Thymus (tissue), 11 donors: Measurements from ENCODE around the gene HMGCL. TPM values are rescaled to one million over a fixed set of nuclear protein-coding genes. Genes with fewer than 3 reads are reported as not detected.
"Not testable (repeated sequence)": the region's sequence is repeated elsewhere in the genome, so short reads cannot be mapped to it uniquely, and the experiment has no call there.

Experiments
- DNase-seq, 9 donors: peaks; one replicate each; pipeline ENCODE4 v3.0.0-alpha.2; 2013; ENCODE audit warnings: low spot score in 9 of 9, low read depth in 6 of 9, missing footprints in 1 of 9
- H3K27ac ChIP-seq, 2 donors: one replicate each; pipeline ENCODE4 v1.5.1; 2013; ENCODE audit warnings: control low read depth in 1 of 2, low read depth in 1 of 2, low read length in 1 of 2, mild to moderate bottlenecking in 1 of 2, moderate library complexity in 1 of 2
- H3K27me3 ChIP-seq, 2 donors: one replicate each; pipeline ENCODE4 v1.5.1; 2013; ENCODE audit warnings: low read length in 1 of 2; ENCODE audit not compliant: control insufficient read depth in 2 of 2, insufficient read depth in 1 of 2
- H3K36me3 ChIP-seq, 2 donors: one replicate each; pipeline ENCODE4 v1.5.1; 2013; ENCODE audit warnings: low read length in 1 of 2, mild to moderate bottlenecking in 1 of 2, moderate library complexity in 1 of 2; ENCODE audit not compliant: control insufficient read depth in 2 of 2, insufficient read depth in 2 of 2
- H3K4me1 ChIP-seq, 2 donors: one replicate each; pipeline ENCODE4 v1.5.1; 2013; ENCODE audit warnings: low read length in 2 of 2; ENCODE audit not compliant: control insufficient read depth in 2 of 2, insufficient read depth in 2 of 2
- H3K4me3 ChIP-seq, 2 donors: one replicate each; pipeline ENCODE4 v1.5.1; 2013; ENCODE audit warnings: low read length in 2 of 2, control low read depth in 1 of 2, mild to moderate bottlenecking in 1 of 2
- H3K9me3 ChIP-seq, 2 donors: one replicate each; pipeline ENCODE4 v1.5.1; 2013; ENCODE audit warnings: low read length in 1 of 2, mild to moderate bottlenecking in 1 of 2; ENCODE audit not compliant: control insufficient read depth in 2 of 2, insufficient read depth in 1 of 2
- WGBS: extraction: QIAGEN DNeasy Blood & Tissue Kit; methylation state at CpG from one replicate; pipeline ENCODE4 v1.1.7; 2013; 5-methylcytosine and 5-hydroxymethylcytosine counted together
- polyA plus RNA-seq: library from polyadenylated mRNA; stranded (reverse); fragments of 200-250 nt; gene quantifications from one replicate; pipeline ENCODE4 v1.2.3, GENCODE V29; 2013
- total RNA-seq: library from RNA; stranded (reverse); fragments of 120-200 nt; gene quantifications from one replicate; pipeline ENCODE4 v1.2.4, GENCODE V29; 2013
- donor health status: healthy.

HMGCL gene
- total and polyA plus RNA-seq, 2 donors, result 34.2 to 41.6 TPM

DNA sequence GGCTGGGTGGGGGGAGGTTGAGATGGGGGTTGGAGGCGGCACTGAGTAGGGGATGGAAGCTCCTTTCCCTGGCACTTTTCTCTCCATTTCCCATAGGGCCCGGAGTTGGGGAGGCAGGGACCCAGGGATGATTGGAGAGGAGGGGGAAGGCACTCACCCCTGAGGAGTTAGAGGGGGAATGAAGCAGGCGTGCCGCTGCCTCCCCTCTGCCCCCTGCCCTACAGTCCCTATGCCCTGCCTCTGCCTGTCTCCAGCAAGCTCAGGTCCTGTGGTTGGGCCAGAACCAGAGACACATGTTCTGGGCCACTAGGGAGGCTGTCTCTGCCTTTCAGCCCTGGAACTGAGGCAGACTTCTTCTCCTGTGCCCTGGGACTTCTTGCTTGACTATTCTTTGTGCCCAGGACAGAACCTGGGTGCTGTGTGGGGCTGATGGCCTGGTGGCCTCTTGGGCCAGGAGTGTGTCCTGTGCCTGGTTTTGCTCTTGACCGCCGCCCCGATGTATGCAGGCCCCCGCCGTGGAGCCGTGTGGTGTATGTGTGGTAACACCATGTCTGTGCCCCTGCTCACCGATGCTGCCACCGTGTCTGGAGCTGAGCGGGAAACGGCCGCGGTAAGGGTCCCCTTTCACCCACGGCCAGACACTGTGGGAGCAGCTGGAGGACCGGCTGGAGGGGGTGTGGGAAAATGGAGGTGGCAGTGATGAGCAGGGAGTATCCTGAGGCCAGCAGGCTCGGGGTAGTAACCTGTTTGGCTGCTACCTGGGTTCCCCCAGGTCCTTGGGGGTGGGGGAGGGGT, 32.9 kb downstream of the HMGCL start:
- no peak for DNase-seq
- Histone ChIP-seq H3K9me3 (peaks cover 0 to 4% of the 10 kb centered on the region in 2 donors), H3K4me1 (peaks cover 13 to 27% of the 10 kb centered on the region in 2 donors), H3K36me3 (peaks cover 43 to 45% of the 10 kb centered on the region in 2 donors), H3K4me3 (peak overlapping the region; percentile 17 to 87), H3K27ac (peak overlapping the region in 1 of 2 donors; percentile 25), H3K27me3 (no peaks in the 10 kb centered on the region)
- WGBS, result 95% methylated on average over 19 of the region's 19 CpGs

DNA sequence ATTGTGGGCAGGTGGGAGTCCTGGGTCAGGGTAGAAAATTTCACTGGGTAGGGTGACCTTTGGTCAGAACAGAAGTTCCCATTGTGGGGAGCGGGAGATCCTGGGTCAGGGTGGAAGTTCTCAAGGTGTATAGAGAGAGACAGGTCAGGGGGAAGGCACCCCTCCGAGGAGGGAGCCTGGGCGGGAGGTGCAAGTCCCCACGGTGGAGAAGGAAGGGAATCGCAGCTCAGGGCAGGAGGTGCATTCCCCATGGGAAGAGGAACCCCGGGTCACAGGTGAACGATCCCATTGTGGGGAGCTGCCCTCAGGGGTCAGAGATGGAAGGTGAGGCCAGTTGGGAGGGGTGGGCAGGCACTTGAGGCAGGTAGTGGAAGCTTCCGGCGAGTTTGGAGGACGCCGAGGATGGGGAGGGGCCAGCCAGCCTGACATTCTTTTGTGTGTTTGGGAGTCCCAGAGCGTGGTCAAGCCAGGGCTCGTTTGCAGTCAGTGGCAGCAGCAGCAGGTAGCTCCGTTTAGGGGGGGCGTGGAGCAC, 33.6 kb downstream of the HMGCL start:
- H3K36me3 ChIP-seq, result peaks cover 43% of the 10 kb centered on the region in 2 donors

DNA sequence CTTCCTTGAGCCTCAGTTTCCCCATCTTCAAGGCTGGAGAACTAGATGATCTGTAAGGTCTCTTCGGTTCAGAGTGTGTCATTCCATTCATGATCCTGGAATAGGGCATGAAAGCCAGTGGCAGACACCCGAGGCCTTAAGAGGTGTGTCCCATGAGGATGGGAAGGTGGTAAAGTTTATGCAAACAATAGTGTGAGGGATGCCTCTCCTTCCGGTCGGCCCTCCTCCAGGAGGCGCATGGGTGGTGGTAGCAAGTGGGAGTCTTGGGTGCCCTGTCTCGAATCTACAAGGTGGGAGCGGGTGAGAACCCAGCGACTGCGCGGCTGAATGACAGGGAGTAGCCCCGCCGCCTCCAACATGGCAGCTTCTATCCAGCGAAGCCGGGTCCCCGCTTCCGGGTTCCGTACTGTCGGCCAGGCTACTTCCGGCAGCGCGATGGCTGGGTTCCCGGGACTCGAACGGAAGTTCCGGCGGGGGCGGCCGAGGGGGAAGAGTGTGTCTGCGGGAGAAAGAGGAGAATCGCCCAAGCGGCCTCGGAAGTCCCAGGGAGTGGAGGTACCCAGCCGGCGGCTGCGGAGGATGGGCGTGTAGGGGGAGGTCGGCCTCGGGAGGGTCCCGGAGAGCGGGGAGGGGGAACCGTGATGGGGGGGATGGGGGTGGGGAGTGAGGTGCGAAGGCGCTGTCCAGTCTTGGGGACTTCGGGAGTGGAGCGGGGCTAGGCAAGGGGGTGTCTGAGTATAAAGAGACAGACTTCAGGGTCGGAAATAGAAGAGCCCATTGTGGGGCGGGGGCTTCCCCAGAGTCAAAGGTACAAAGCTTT, 34.3 kb downstream of the HMGCL start, which contains the start of gene LYPLA2:
Gene LYPLA2, plus strand, starts transcription at position 450 of the 820 bp plus-strand sequence. CDS start 1,538 bp downstream, outside the sequence.
- DNase-seq, result peak; percentile 56 to 90 (median 75)
- Histone ChIP-seq H3K4me1 (peaks cover 13 to 27% of the 10 kb centered on the region in 2 donors), H3K36me3 (peaks cover 40 to 45% of the 10 kb centered on the region in 2 donors), H3K27ac (peak within 1 kb of the TSS; percentile 58 to 82), H3K4me3 (peak within 1 kb of the TSS; percentile 83 to 87), H3K27me3 (no peaks in the 10 kb centered on the region), H3K9me3 (peaks cover 0 to 4% of the 10 kb centered on the region in 2 donors)
- 2% methylated on average over 47 of the region's 47 CpGs for WGBS

More for the DNA sequence above, 33.6 kb downstream of the HMGCL start:
- WGBS, result 3% methylated on average over 15 of the region's 15 CpGs
- Histone ChIP-seq H3K4me3 (peak overlapping the region; percentile 83 to 87), H3K4me1 (peaks cover 13 to 27% of the 10 kb centered on the region in 2 donors), H3K9me3 (peaks cover 0 to 4% of the 10 kb centered on the region in 2 donors), H3K27ac (peak overlapping the region; percentile 58 to 82), H3K27me3 (no peaks in the 10 kb centered on the region)
- peak in 2 of 9 donors; percentile 21 to 47 for DNase-seq

DNA sequence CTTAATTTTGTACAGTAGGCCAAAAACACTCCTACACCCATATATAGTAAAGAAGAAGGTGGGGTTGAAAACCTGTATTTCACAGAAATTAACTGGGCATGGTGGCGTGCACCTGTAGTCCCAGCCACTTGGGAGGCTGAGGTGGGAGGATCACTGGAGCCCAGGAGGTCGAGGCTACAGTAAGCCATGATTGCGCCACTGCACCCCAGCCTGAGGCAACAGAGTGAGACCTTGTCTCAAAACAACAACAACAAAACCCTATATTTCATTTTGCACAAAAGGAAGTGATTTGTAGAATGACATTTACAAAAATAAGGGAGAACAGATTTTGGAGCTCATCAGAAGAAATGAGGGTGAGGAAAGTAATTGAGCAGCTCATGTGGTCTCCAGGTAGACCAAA, 36.5 kb downstream of the HMGCL start:
- Histone ChIP-seq H3K27ac (no peak overlapping the region), H3K4me3 (no peak overlapping the region), H3K4me1 (peaks cover 13 to 27% of the 10 kb centered on the region in 2 donors), H3K27me3 (no peaks in the 10 kb centered on the region), H3K9me3 (peaks cover 0 to 4% of the 10 kb centered on the region in 2 donors), H3K36me3 (peaks cover 27 to 47% of the 10 kb centered on the region in 2 donors)
- DNase-seq, result no peak
- 96% methylated on average over 3 of the region's 3 CpGs for WGBS

DNA sequence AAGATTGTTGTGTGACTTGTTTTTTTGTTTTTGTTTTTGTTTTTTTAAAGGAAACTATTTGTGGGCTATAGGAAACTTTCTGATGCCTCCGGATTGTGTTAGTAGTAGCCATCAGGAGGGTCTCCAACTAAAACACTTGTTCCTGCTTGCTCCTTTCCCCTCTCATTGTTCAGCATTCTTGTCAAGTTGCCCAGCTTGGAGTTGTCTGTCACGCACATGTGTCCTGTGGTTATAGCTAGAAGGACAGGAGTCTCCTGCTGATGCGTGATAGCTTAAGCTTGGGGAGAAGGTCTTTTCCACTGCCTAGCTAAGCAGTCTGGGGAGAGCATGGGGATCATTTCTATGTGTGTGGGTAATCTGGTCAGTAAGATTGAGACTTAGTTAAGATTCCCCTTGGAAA, 37.5 kb downstream of the HMGCL start:
- WGBS, result 96% methylated on average over 3 of the region's 3 CpGs

DNA sequence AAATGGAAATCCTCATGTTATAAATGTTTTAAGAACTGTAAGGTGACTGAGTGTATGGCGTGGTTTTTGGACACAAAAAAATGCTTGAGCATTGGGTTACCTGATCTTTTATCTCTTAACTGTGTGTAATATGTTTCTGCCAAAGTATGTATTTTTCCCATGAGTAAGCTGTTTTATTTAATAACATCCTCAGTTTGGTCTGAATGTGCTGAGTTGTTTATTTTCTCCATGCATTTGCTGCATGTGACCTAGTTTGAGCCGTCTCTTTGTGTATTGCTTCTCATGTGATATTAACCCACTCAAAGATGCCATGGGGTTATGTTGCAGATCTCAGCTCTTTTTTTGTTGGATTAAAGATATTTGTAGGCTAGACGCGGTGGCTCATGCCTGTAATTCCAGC, 40.4 kb downstream of the HMGCL start:
- Histone ChIP-seq H3K27ac (no peak overlapping the region), H3K36me3 (peaks cover 19 to 52% of the 10 kb centered on the region in 2 donors), H3K9me3 (no peaks in the 10 kb centered on the region), H3K4me3 (no peak overlapping the region), H3K4me1 (peaks cover 0 to 2% of the 10 kb centered on the region in 2 donors), H3K27me3 (no peaks in the 10 kb centered on the region)
- DNase-seq, result no peak
- 95% methylated on average over 4 of the region's 4 CpGs for WGBS

More for the DNA sequence above, 37.5 kb downstream of the HMGCL start:
- Histone ChIP-seq H3K27me3 (no peaks in the 10 kb centered on the region), H3K36me3 (peaks cover 19 to 43% of the 10 kb centered on the region in 2 donors), H3K4me1 (peaks cover 13 to 18% of the 10 kb centered on the region in 2 donors), H3K9me3 (peaks cover 0 to 4% of the 10 kb centered on the region in 2 donors), H3K4me3 (no peak overlapping the region), H3K27ac (no peak overlapping the region)
- no peak for DNase-seq

DNA sequence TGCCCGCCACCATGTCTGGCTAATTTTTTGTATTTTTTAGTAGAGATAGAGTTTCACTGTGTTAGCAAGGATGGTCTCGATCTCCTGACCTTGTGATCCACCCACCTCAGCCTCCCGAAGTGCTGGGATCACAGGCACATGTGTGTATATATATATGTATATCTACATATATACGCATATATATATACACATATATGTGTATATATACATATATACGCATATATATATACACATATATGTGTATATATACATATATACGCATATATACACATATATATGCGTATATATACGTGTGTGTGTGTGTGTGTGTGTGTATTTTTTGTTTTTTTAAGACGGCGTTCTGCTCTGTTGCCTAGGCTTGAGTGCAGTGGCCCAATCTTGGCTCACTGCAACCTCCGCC, 42.1 kb downstream of the HMGCL start:
- H3K9me3 ChIP-seq, H3K27ac ChIP-seq, H3K4me3 ChIP-seq, H3K27me3 ChIP-seq, DNase-seq: not testable (repeated sequence)
- WGBS, result 95% methylated on average over 11 of the region's 11 CpGs
- Histone ChIP-seq H3K36me3 (peaks cover 19 to 51% of the 10 kb centered on the region in 2 donors), H3K4me1 (peaks cover 10 to 12% of the 10 kb centered on the region in 2 donors)

DNA sequence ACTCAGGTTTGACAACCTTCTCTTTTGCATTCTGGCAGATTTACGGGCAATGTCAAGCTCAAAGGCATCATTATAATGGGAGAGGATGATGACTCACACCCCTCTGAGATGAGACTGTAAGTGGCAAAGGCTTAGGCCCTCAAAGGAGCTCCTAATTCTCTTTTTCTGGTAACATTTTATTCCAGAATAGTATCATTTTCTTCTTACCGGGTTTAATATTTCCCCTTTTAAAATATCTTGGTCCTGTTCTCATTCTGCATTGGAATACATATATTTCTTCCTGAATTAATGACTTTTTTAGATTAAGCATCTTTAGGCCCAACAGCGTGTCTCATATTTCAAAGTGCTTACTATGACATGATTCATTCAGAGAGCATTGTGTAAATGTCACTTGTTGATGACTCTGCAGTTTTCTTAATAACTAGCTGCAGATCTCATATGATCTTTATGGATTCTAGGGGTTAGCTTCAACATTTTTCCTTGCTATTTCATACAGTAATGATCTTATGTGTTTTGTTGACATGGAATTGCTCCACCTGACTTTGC, 45.3 kb downstream of the HMGCL start:
- peaks cover 0 to 22% of the 10 kb centered on the region in 2 donors for H3K36me3 ChIP-seq
- DNase-seq, result no peak
- H3K27me3 ChIP-seq, result no peaks in the 10 kb centered on the region
- 92% methylated on average over 3 of the region's 3 CpGs for WGBS
- no peak overlapping the region for H3K4me3 ChIP-seq
- H3K9me3 ChIP-seq, result no peaks in the 10 kb centered on the region
- H3K4me1 ChIP-seq, result peaks cover 14 to 24% of the 10 kb centered on the region in 2 donors
- no peak overlapping the region for H3K27ac ChIP-seq
